Muscle of leg (tissue), 11 donors: Measurements from ENCODE around the gene HIPK3. TPM values are rescaled to one million over a fixed set of nuclear protein-coding genes. Genes with fewer than 3 reads are reported as not detected.

Source experiments
- DNase-seq: peaks from one replicate; pipeline ENCODE4 v3.0.0; 2013
- H3K27ac ChIP-seq: one replicate; pipeline ENCODE4 v1.5.1; 2013; ENCODE audit warnings: mild to moderate bottlenecking, low read length, control low read depth
- H3K27me3 ChIP-seq: one replicate; pipeline ENCODE4 v1.6.1; 2013; ENCODE audit warnings: low read length; ENCODE audit not compliant: control insufficient read depth, insufficient read depth
- H3K36me3 ChIP-seq: one replicate; pipeline ENCODE4 v1.6.1; 2013; ENCODE audit warnings: low read length; ENCODE audit not compliant: control insufficient read depth, insufficient read depth
- H3K4me1 ChIP-seq: one replicate; pipeline ENCODE4 v1.6.1; 2013; ENCODE audit warnings: low read length; ENCODE audit not compliant: control insufficient read depth, insufficient read depth
- H3K4me3 ChIP-seq: one replicate; pipeline ENCODE4 v1.5.1; 2013; ENCODE audit warnings: low read length, control low read depth
- H3K9me3 ChIP-seq: replicated peaks from 2 replicates; pipeline ENCODE4 v1.6.1; 2013; ENCODE audit warnings: low read depth, low read length; ENCODE audit not compliant: control insufficient read depth
- WGBS: methylation state at CpG from one replicate; pipeline ENCODE4 v1.1.5; 2013; ENCODE audit warnings: missing lambda C conversion rate; ENCODE audit not compliant: insufficient coverage; 5-methylcytosine and 5-hydroxymethylcytosine counted together
- polyA plus RNA-seq, 8 donors: library from polyadenylated mRNA; unstranded; fragments of 120-200 nt; gene quantifications; one replicate each; pipeline versions ENCODE4 v1.2.1 to v1.2.3, GENCODE V29; 2013; ENCODE audit warnings: inconsistent platforms in 1 of 8, low replicate concordance in 1 of 8; ENCODE audit not compliant: insufficient read length in 8 of 8, insufficient read depth in 1 of 8
- total RNA-seq: library from RNA; stranded (reverse); fragments of 120-200 nt; gene quantifications from one replicate; pipeline ENCODE4 v1.2.4, GENCODE V29; 2013

Gene HIPK3
- total and polyA plus RNA-seq, 9 donors: 47.4 to 189 (median 74.3) TPM

DNA sequence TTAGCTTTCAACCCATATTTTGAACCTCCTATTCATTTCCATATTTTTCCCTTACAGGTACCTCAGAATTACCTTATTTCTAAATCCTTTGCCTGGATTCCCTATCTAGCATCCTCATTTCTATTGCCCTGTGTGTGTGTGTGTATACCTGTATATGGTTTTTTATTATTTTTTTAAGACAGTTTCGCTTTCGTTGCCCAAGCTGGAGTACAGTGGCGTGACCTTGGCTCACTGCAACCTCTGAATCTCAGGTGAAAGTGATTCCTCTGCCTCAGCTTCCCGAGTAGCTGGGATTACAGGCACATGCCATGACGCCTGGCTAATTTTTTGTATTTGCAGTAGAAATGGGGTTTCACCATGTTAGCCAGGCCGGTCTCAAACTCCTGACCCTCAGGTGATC is 12.6 kb downstream of the HIPK3 start:
- WGBS: 88% methylated on average over 3 of the region's 6 CpGs
- no peaks in the 10 kb centered on the region for H3K27me3 ChIP-seq
- H3K9me3 ChIP-seq: no peaks in the 10 kb centered on the region
- H3K4me3 ChIP-seq: no peak overlapping the region
- DNase-seq: no peak
- no peak overlapping the region for H3K27ac ChIP-seq
- H3K4me1 ChIP-seq: no peaks in the 10 kb centered on the region
- H3K36me3 ChIP-seq: no peaks in the 10 kb centered on the region

DNA sequence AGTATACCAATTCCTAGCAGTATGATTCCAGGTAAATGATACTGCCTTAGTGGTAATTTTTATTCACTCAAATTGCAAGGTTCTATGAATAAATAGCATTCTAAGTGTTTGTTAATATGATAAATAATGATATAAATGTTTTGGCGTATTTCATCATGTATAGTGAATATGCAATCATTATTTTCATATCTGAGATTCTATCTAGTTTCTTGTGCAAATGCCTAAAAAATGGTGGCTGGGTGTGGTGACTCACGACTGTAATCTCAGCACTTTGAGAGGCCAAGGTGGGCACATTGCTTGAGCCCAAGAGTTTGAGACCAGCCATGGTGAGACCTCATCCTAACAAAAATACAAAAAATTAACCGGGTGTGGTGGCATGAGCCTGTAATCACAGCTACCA is 13.9 kb downstream of the HIPK3 start:
- H3K9me3 ChIP-seq: no peaks in the 10 kb centered on the region
- H3K36me3 ChIP-seq: no peaks in the 10 kb centered on the region
- H3K27ac ChIP-seq: no peak overlapping the region
- DNase-seq: no peak
- no peaks in the 10 kb centered on the region for H3K27me3 ChIP-seq
- no peaks in the 10 kb centered on the region for H3K4me1 ChIP-seq
- H3K4me3 ChIP-seq: no peak overlapping the region
- WGBS: no CpG with 5 or more reads among the region's 3 CpGs

GRCh38 chr11:33272338-33273107 is 15.3 kb downstream of the HIPK3 start:
- 100% methylated on average over 1 of the region's 13 CpGs for WGBS
- no peaks in the 10 kb centered on the region for H3K4me1 ChIP-seq

DNA sequence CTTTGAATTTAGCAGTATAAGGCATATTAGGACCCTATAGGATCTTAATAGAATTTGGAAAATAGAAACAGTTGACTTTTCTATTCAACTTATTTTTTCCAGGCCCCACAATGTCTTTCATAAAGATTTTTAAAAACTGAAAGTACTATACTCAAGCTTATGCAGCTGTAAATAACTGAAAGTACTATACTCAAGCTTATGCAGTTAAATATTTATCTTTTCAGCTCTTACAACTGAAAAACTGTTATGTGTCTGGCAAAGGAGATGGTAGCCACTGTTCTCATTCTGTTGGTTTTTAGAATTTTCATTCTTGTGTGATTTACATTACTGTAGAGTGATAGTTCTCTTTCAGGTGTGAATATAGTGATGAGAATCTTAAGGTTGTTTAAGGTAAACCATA is 16.5 kb downstream of the HIPK3 start:
- H3K4me1 ChIP-seq: no peaks in the 10 kb centered on the region
- H3K27ac ChIP-seq: no peak overlapping the region

More at GRCh38 chr11:33272338-33273107, 15.3 kb downstream of the HIPK3 start:
- H3K36me3 ChIP-seq: no peaks in the 10 kb centered on the region
- H3K4me3 ChIP-seq: no peak overlapping the region
- no peak overlapping the region for H3K27ac ChIP-seq
- no peaks in the 10 kb centered on the region for H3K27me3 ChIP-seq
- H3K9me3 ChIP-seq: no peaks in the 10 kb centered on the region
- DNase-seq: no peak

GRCh38 chr11:33280411-33280810 is 23.2 kb downstream of the HIPK3 start:
- Histone ChIP-seq H3K27ac (no peak overlapping the region), H3K27me3 (no peaks in the 10 kb centered on the region), H3K4me1 (no peaks in the 10 kb centered on the region)

More for the DNA sequence above, 16.5 kb downstream of the HIPK3 start:
- H3K4me3 ChIP-seq: no peak overlapping the region
- no peak for DNase-seq
- H3K27me3 ChIP-seq: no peaks in the 10 kb centered on the region
- H3K9me3 ChIP-seq: no peaks in the 10 kb centered on the region
- no peaks in the 10 kb centered on the region for H3K36me3 ChIP-seq

DNA sequence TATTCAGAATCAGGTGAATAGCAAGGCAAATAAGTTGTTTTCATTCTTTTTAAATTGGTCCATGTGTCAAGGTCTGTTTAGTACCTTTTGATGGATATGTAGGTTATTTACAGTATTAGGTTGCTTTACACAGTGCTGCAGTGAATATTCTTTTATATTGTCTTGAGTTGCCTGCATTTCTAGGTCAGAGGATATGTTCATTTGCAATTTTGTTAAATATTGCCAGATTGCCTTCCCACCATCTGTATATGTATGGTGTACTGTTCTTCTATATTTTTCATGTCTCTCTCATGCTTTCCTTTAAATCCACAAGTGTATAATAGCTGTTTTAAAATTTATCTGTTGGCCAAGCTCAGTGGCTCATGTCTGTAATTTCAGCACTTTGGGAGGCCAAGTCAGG is 24.6 kb downstream of the HIPK3 start:
- no peaks in the 10 kb centered on the region for H3K4me1 ChIP-seq

More at GRCh38 chr11:33280411-33280810, 23.2 kb downstream of the HIPK3 start:
- Histone ChIP-seq H3K9me3 (no peaks in the 10 kb centered on the region), H3K36me3 (no peaks in the 10 kb centered on the region), H3K4me3 (no peak overlapping the region)
- no peak for DNase-seq

GRCh38 chr11:33284818-33285217 is 27.6 kb downstream of the HIPK3 start:
- no peak overlapping the region for H3K27ac ChIP-seq
- 100% methylated on average over 2 of the region's 2 CpGs for WGBS
- H3K4me3 ChIP-seq: no peak overlapping the region

More for the DNA sequence above, 24.6 kb downstream of the HIPK3 start:
- Histone ChIP-seq H3K27ac (no peak overlapping the region), H3K36me3 (peaks cover 4% of the 10 kb centered on the region), H3K9me3 (no peaks in the 10 kb centered on the region), H3K27me3 (no peaks in the 10 kb centered on the region), H3K4me3 (no peak overlapping the region)
- DNase-seq: no peak

GRCh38 chr11:33290319-33290718 is 33.1 kb downstream of the HIPK3 start:
- no peaks in the 10 kb centered on the region for H3K9me3 ChIP-seq
- peak; percentile 59 for DNase-seq

More at GRCh38 chr11:33284818-33285217, 27.6 kb downstream of the HIPK3 start:
- no peaks in the 10 kb centered on the region for H3K9me3 ChIP-seq
- peaks cover 14% of the 10 kb centered on the region for H3K36me3 ChIP-seq
- no peaks in the 10 kb centered on the region for H3K27me3 ChIP-seq
- no peaks in the 10 kb centered on the region for H3K4me1 ChIP-seq
- DNase-seq: no peak

DNA sequence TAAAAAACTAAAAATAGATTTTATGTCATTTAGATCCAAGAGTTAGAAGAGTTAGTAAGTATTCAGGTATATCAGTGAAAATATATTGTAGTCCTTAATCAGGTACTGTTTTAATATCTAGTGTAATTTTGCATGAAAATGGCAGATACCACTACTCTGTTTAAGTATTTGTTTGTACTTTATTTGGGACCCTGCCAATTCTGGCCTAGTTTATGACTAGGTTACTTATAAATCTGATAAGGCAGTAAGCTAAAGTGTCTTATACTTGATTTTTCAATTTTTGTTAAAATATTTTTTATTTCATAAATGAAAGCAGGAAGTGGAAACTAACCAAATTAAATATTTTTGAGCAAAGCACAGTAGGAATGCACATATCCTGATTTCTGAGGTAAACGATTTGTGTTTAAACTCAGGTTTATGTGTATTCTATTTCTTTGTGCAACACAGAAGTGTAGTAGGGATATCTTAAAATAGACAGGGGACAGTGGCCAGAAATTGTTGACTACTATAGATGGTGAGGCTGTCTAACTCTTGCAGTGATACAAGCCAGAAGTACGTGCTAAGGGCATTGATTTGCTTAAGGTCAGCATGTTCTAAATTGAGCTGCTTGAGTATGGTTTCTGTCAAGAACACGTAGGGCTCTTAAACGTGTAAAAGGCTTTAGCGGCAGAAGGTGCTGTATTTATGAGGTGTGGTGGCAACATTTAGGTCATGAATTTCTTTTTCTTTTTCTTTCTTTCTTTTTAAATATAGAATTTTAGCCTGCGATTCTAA is 34.0 kb downstream of the HIPK3 start:
- Histone ChIP-seq H3K4me3 (no peak overlapping the region), H3K27me3 (no peaks in the 10 kb centered on the region), H3K4me1 (no peaks in the 10 kb centered on the region), H3K36me3 (peaks cover 19% of the 10 kb centered on the region), H3K27ac (peak overlapping the region; percentile 87), H3K9me3 (no peaks in the 10 kb centered on the region)
- WGBS: 31% methylated on average over 2 of the region's 6 CpGs
- DNase-seq: peak; percentile 80

More at GRCh38 chr11:33290319-33290718, 33.1 kb downstream of the HIPK3 start:
- H3K27ac ChIP-seq: peak overlapping the region; percentile 87
- H3K36me3 ChIP-seq: peaks cover 19% of the 10 kb centered on the region
- H3K4me1 ChIP-seq: no peaks in the 10 kb centered on the region
- no CpG with 5 or more reads among the region's 1 CpG for WGBS
- no peaks in the 10 kb centered on the region for H3K27me3 ChIP-seq
- H3K4me3 ChIP-seq: no peak overlapping the region

GRCh38 chr11:33292311-33292710 is 35.1 kb downstream of the HIPK3 start:
- H3K36me3 ChIP-seq: peaks cover 11% of the 10 kb centered on the region
- no CpG with 5 or more reads among the region's 2 CpGs for WGBS
- no peaks in the 10 kb centered on the region for H3K9me3 ChIP-seq
- no peaks in the 10 kb centered on the region for H3K27me3 ChIP-seq
- no peaks in the 10 kb centered on the region for H3K4me1 ChIP-seq
- no peak for DNase-seq
- no peak overlapping the region for H3K4me3 ChIP-seq
- H3K27ac ChIP-seq: peak overlapping the region; percentile 87
